ENCODE measurements around the gene NEDD8. TPM values are rescaled to one million over a fixed set of nuclear protein-coding genes. Genes with fewer than 3 reads are reported as not detected.
A peak's percentile ranks its signal among the peaks of the same experiment; 100 is the strongest.
"Not testable (repeated sequence)": the region's sequence is repeated elsewhere in the genome, so short reads cannot be mapped to it uniquely, and the experiment has no call there.

Gene NEDD8
- polyA plus RNA-seq, 1 donor = 188 TPM

GRCh38 chr14:24226473-24226872 is 5.7 kb downstream of the NEDD8 start:
- DNase-seq (ENCODE audit: low read depth) = no peak

- no peak for DNase-seq (ENCODE audit: low read depth)
Measured at GRCh38 chr14:24224618-24225071, 7.5 kb downstream of the NEDD8 start.

- not testable (repeated sequence) for DNase-seq (ENCODE audit: low read depth)
Measured at GRCh38 chr14:24222987-24223386, 9.2 kb downstream of the NEDD8 start.

- no peak for DNase-seq (ENCODE audit: low read depth)
Measured at GRCh38 chr14:24219521-24219920, 12.6 kb downstream of the NEDD8 start.

GRCh38 chr14:24219080-24219479 is 13.1 kb downstream of the NEDD8 start:
- DNase-seq (ENCODE audit: low read depth) = no peak

- not testable (repeated sequence) for DNase-seq (ENCODE audit: low read depth)
Measured at GRCh38 chr14:24216876-24217275, 15.3 kb downstream of the NEDD8 start.

GRCh38 chr14:24216345-24216699 is 15.8 kb downstream of the NEDD8 start:
- no peak for DNase-seq (ENCODE audit: low read depth)

GRCh38 chr14:24215495-24216344 is 16.4 kb downstream of the NEDD8 start, which contains the start of gene MDP1:
Gene MDP1, minus strand, starts transcription at chr14:24216066. Its CDS starts 111 bp downstream, at chr14:24215955.
- DNase-seq (ENCODE audit: low read depth) = peak; percentile 74

- no peak for DNase-seq (ENCODE audit: low read depth)
Measured at GRCh38 chr14:24213866-24214662, 18.1 kb downstream of the NEDD8 start.

GRCh38 chr14:24212924-24213865 is 19.0 kb downstream of the NEDD8 start, which contains the start of gene CHMP4A:
Gene CHMP4A, minus strand, starts transcription at chr14:24213488. Its CDS starts 49 bp downstream, at chr14:24213439.
- peak; percentile 89 for DNase-seq (ENCODE audit: low read depth)

GRCh38 chr14:24211311-24211710 is 20.9 kb downstream of the NEDD8 start:
- DNase-seq (ENCODE audit: low read depth) = no peak

- no peak for DNase-seq (ENCODE audit: low read depth)
Measured at GRCh38 chr14:24207625-24208024, 24.5 kb downstream of the NEDD8 start.

GRCh38 chr14:24207104-24207551 is 25.0 kb downstream of the NEDD8 start:
- DNase-seq (ENCODE audit: low read depth) = no peak

- no peak for DNase-seq (ENCODE audit: low read depth)
Measured at GRCh38 chr14:24206260-24207103, 25.7 kb downstream of the NEDD8 start.

GRCh38 chr14:24204163-24205146 is 27.7 kb downstream of the NEDD8 start:
- no peak for DNase-seq (ENCODE audit: low read depth)

- not testable (repeated sequence) for DNase-seq (ENCODE audit: low read depth)
Measured at GRCh38 chr14:24203249-24203886, 28.8 kb downstream of the NEDD8 start.

- not testable (repeated sequence) for DNase-seq (ENCODE audit: low read depth)
Measured at GRCh38 chr14:24202538-24202937, 29.6 kb downstream of the NEDD8 start.

- no peak for DNase-seq (ENCODE audit: low read depth)
Measured at GRCh38 chr14:24198814-24199524, 33.2 kb downstream of the NEDD8 start.

Data from forelimb muscle (tissue), 1 donor.